NCI-H345 treated with DMSO at 0.1 percent for 48 hours (cell line): Measurements from ENCODE around the gene MACF1.
"Not testable (repeated sequence)": the region's sequence is repeated elsewhere in the genome, so short reads cannot be mapped to it uniquely, and the experiment has no call there.

ENCODE experiments used
- DNase-seq: peaks from one replicate; lab custom pipeline; 2025; ENCODE audit not compliant: unreplicated experiment; lab: John Stamatoyannopoulos, UW

The MACF1 gene

GRCh38 chr1:39489567-39490239, 285.2 kb downstream of the MACF1 start:
- DNase-seq = no peak

GRCh38 chr1:39490596-39491145, 286.2 kb downstream of the MACF1 start:
- DNase-seq = no peak

GRCh38 chr1:39491146-39491921, 286.8 kb downstream of the MACF1 start, which contains the start of gene BMP8A:
Gene BMP8A (plus strand): TSS chr1:39491636. CDS start chr1:39491992, 356 bp downstream.
- DNase-seq = peak; percentile 41

GRCh38 chr1:39492118-39493042, 287.9 kb downstream of the MACF1 start:
- DNase-seq = not testable (repeated sequence)

GRCh38 chr1:39493043-39493810, 288.7 kb downstream of the MACF1 start:
- not testable (repeated sequence) for DNase-seq

- no peak for DNase-seq
Observed at GRCh38 chr1:39494671-39495410, 290.3 kb downstream of the MACF1 start.

GRCh38 chr1:39496520-39496919, 292.0 kb downstream of the MACF1 start:
- not testable (repeated sequence) for DNase-seq

GRCh38 chr1:39497585-39497984, 293.1 kb downstream of the MACF1 start:
- DNase-seq = no peak

- DNase-seq = not testable (repeated sequence)
Observed at GRCh38 chr1:39498096-39498710, 293.7 kb downstream of the MACF1 start.

GRCh38 chr1:39498821-39499220, 294.3 kb downstream of the MACF1 start:
- DNase-seq = not testable (repeated sequence)

GRCh38 chr1:39499668-39500067, 295.2 kb downstream of the MACF1 start:
- DNase-seq = no peak

- DNase-seq = no peak
Observed at GRCh38 chr1:39500862-39501389, 296.4 kb downstream of the MACF1 start.

- no peak for DNase-seq
Observed at GRCh38 chr1:39501666-39502065, 297.2 kb downstream of the MACF1 start.

- DNase-seq = not testable (repeated sequence)
Observed at GRCh38 chr1:39504436-39504835, 299.9 kb downstream of the MACF1 start.

- no peak for DNase-seq
Observed at GRCh38 chr1:39505289-39505688, 300.8 kb downstream of the MACF1 start.

GRCh38 chr1:39507230-39507928, 302.9 kb downstream of the MACF1 start:
- DNase-seq = no peak

- DNase-seq = no peak
Observed at GRCh38 chr1:39508266-39508665, 303.8 kb downstream of the MACF1 start.

GRCh38 chr1:39508857-39509305, 304.4 kb downstream of the MACF1 start:
- DNase-seq = no peak
